NOMO-1 treated with DMSO at 0.1 percent for 48 hours (cell line): Measurements from ENCODE around the gene CDHR4.
"Not testable (repeated sequence)": the region's sequence is repeated elsewhere in the genome, so short reads cannot be mapped to it uniquely, and the experiment has no call there.

ENCODE experiments used
- DNase-seq: peaks from one replicate; lab custom pipeline; 2025; ENCODE audit not compliant: unreplicated experiment; lab: John Stamatoyannopoulos, UW

CDHR4 gene

GRCh38 chr3:49781415-49782199 lies 18.1 kb downstream of the CDHR4 start:
- DNase-seq: no peak

GRCh38 chr3:49780975-49781365 lies 18.7 kb downstream of the CDHR4 start:
- not testable (repeated sequence) for DNase-seq

GRCh38 chr3:49780080-49780974 lies 19.3 kb downstream of the CDHR4 start:
- no peak for DNase-seq

- no peak for DNase-seq
These were observed 20.2 kb downstream of the CDHR4 start for GRCh38 chr3:49779358-49780079.

GRCh38 chr3:49776101-49776500 lies 23.6 kb downstream of the CDHR4 start:
- not testable (repeated sequence) for DNase-seq

GRCh38 chr3:49775538-49775937 lies 24.1 kb downstream of the CDHR4 start:
- DNase-seq: no peak

GRCh38 chr3:49772703-49773102 lies 27.0 kb downstream of the CDHR4 start:
- DNase-seq: no peak

GRCh38 chr3:49771340-49771938 lies 28.2 kb downstream of the CDHR4 start:
- no peak for DNase-seq

GRCh38 chr3:49769926-49770325 lies 29.7 kb downstream of the CDHR4 start:
- DNase-seq: no peak

GRCh38 chr3:49769286-49769915 lies 30.3 kb downstream of the CDHR4 start:
- no peak for DNase-seq

GRCh38 chr3:49763981-49764380 lies 35.7 kb downstream of the CDHR4 start:
- DNase-seq: no peak

GRCh38 chr3:49761661-49762060 lies 38.0 kb downstream of the CDHR4 start:
- no peak for DNase-seq

- no peak for DNase-seq
These were observed 40.4 kb downstream of the CDHR4 start for GRCh38 chr3:49759226-49759625.

- DNase-seq: no peak
These were observed 42.5 kb downstream of the CDHR4 start for GRCh38 chr3:49757197-49757596.

- no peak for DNase-seq
These were observed 43.6 kb downstream of the CDHR4 start for GRCh38 chr3:49756036-49756435.

- DNase-seq: no peak
These were observed 45.1 kb downstream of the CDHR4 start for GRCh38 chr3:49754536-49754935.

- DNase-seq: no peak
These were observed 48.2 kb downstream of the CDHR4 start for GRCh38 chr3:49751501-49751900.

GRCh38 chr3:49750056-49750455 lies 49.6 kb downstream of the CDHR4 start:
- no peak for DNase-seq

- DNase-seq: not testable (repeated sequence)
These were observed 50.8 kb downstream of the CDHR4 start for GRCh38 chr3:49748874-49749273.

- no peak for DNase-seq
These were observed 51.7 kb downstream of the CDHR4 start for GRCh38 chr3:49747792-49748480.
